HG02642 (cell line): Measurements from ENCODE around the gene IPPK.

Experiments used
- ATAC-seq: cut with Tn5 transposase; IDR thresholded peaks from one replicate; pipeline ENCODE4 v1.9.1; 2021; ENCODE audit warnings: mild to moderate bottlenecking; ENCODE audit not compliant: unreplicated experiment, poor library complexity

Gene IPPK

DNA sequence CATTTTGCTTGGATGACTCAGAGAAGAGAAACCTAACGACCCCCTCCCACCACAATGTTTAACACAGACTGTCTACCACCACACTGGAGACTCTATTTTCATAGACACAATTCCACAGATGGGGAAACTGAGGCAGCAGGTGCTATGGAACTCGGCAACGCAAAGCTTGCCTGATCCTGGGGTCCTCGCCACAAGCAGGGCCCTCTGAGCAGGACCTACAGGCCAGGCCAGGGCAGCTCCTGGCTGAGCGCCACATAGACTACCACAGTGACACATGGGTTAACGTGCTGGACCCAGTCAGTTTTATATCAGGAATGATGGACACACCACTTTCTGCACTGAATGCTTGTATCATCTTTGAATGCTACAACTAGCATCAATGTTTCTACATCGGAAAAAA, 11.8 kb downstream of the IPPK start:
- ATAC-seq, result no peak

GRCh38 chr9:92657296-92658094, 12.4 kb downstream of the IPPK start:
- ATAC-seq, result no peak

DNA sequence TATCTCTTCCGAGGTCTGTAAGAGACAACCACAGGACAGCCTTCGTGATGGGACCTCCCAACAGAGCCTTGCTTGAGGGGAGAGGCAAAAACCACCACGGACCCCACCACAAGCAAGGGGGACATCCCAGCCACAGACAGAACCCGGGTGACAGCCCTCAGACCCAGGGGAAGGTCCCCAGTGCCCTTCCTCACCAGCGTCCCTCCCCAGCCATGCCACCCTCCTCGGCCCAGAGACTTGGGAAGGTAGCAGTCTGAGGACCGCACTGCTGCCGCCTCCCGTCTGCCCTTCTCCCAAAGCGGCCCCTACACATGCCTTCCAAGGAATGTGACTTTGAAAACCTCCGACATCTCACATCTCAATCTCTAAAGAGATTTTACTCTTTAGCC, 13.4 kb downstream of the IPPK start:
- no peak for ATAC-seq

DNA sequence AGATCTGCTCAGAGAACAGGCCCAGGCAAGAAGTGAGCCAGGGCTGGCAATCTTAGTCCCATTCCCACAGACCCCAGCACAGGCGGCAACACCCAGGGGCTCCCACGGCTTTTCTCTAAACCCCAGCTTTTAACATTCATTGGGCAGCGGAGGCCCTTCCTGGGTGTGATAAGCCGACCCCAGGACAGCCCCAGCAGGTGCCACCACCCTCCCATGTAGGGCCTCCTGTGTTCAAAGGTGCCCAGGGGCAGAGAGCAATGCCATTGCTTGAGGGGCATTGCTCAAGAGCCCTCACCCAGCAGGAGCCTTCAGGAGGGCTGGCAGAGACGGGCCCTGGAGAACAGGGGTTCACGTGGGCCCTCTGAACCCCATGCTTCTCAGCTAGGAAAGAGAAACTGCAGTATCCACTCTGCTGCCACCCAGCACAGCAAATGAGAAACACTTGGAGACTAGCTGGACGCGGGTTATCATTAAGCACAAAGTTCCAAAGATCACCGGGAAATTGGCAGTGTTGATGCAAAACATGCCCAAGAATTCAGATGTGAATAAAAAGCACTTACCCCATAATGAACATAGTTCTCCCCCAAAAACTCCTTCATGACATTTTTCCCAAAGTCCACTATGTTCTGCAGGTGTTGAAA, 13.9 kb downstream of the IPPK start:
- ATAC-seq, result no peak

GRCh38 chr9:92655366-92655765, 14.6 kb downstream of the IPPK start:
- ATAC-seq, result no peak

GRCh38 chr9:92654481-92655301, 15.2 kb downstream of the IPPK start:
- ATAC-seq, result no peak

DNA sequence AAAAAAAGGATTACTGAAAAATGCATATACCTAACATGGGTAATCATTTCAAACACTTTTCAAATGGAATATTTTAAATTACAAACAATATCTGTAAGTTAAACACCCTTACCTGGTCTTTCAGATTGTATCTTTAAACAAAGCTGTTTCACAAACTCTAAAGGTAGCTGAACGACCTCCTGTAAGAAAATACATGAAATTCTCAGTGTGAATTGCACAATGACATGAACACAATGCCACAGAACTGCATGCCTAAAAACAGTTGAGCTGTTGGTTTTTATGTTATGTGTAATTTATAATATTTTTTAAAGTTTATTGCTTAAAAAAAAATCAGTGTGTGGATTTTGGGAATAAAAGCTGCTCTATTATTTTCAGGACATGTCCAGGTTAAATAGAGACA, 17.5 kb downstream of the IPPK start:
- ATAC-seq, result no peak

GRCh38 chr9:92650839-92651621, 18.9 kb downstream of the IPPK start:
- no peak for ATAC-seq

DNA sequence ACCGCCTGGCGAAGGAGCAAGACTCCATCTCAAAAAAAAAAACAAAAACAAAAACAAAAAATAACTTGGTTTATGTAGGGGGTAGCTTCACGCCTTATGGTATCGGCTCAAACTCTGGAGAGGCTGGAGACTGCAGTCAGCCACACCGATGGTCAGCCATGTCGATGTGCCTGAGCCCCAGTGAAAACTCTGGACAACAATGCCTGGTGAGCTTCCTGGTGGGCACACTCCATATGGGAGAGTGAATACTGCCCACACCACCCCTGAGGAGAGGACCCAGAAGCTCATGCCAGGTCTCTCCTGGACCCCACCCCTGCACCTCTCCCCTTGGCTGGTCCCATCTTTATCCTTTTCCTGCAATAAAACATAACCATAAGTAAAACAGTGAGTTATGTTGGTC, 19.6 kb downstream of the IPPK start:
- ATAC-seq, result no peak

- ATAC-seq, result no peak
Measured at GRCh38 chr9:92649007-92649406, 20.9 kb downstream of the IPPK start.

DNA sequence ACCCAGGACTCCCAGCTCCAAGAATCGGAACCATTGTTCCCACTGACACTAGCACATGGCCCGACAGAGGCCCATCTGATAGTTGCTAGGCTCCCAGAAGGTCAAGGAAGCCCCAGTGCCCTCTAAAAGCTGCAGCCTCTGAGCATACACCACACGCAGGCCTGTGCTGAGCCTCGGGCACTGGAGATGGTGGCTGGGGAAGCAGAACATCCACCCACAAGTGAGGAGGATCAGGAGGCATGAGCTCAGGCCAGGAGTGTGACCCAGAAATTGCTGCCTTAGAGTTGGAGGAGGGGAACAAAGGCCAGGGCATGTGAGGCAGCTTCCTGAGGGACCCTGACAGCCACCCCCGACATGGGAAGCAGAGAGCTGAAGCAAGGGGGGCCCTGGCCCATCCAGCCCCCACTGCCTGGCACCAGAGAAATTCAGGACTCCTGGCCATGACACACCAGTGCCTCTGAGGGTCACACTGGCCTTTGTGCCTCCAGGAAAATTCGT, 21.4 kb downstream of the IPPK start:
- ATAC-seq, result no peak

DNA sequence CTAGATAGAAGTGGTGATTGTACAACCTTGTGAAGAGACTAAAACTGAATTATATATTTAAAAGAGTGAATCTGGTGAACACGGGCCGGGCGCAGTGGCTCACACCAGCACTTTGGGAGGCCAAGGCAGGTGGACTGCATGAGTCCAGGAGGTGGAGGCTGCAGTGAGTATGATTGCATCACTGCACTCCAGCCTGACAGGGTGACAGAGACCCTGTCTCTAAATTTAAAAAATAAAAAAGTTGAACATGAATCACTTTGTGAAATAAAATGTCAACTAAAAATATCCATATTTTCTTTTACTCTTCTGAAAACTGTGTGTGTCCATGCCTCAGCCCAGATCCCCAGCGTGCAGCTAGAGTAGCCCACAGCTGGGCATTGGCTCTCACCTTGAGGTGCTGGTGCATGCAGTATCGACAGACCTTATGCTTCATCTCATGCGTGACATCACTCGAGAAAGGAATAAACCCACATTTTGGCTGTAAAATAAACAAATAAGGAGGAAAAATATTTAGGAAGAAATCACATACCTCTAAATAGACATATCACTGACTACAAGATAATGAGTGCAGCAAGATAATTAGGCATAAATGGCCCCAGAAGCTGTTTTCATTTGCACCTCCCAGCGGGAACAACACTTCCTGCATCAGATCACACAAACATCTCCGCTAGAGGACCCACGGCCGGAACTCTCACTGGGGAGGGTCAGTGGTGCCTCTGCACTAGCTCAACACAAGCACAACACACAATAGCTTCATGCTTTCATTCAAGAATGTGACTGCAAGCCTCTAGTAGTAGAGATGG, 22.1 kb downstream of the IPPK start:
- ATAC-seq, result no peak

DNA sequence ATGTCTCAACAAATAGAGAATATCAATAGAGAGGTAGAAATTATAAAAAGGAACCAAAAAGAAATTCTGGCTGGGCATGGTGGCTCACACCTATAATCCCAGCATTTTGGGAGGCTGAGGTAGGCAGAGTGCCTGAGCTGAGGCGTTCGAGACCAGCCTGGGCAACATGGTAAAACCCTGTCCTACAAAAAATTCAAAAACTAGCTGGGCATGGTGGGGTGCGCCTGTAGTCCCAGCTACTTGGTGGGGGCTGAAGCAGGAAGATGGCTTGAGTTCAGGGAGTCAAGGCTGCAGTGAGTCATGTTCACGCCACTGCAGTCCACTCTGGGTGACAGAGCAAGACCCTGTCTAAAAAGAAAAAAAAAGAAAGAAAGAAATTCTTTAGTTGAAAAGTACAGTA, 24.9 kb downstream of the IPPK start:
- ATAC-seq, result no peak

GRCh38 chr9:92644278-92644677, 25.7 kb downstream of the IPPK start:
- ATAC-seq, result no peak

- ATAC-seq, result no peak
Measured at GRCh38 chr9:92642564-92642963, 27.4 kb downstream of the IPPK start.

DNA sequence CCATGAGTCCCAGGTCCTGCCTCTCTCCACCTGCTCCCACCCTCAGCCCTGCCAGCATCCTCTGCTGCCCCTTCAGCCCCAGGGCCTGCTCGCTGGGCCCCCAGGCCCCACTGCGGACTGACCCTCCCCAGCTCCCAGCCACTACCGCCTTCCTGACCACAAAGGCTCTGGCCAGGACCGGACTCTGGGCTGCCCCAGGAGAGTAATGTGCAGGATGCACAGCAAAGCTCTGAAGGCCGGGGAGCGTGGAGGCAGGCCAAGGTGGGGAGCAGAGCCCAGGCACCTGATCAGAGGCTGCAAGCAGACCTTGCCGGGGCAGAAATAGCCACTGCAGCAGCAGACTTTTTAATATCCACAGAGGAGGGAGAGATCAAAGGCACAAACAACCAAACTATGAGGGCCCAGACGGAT, 27.9 kb downstream of the IPPK start:
- ATAC-seq, result no peak

DNA sequence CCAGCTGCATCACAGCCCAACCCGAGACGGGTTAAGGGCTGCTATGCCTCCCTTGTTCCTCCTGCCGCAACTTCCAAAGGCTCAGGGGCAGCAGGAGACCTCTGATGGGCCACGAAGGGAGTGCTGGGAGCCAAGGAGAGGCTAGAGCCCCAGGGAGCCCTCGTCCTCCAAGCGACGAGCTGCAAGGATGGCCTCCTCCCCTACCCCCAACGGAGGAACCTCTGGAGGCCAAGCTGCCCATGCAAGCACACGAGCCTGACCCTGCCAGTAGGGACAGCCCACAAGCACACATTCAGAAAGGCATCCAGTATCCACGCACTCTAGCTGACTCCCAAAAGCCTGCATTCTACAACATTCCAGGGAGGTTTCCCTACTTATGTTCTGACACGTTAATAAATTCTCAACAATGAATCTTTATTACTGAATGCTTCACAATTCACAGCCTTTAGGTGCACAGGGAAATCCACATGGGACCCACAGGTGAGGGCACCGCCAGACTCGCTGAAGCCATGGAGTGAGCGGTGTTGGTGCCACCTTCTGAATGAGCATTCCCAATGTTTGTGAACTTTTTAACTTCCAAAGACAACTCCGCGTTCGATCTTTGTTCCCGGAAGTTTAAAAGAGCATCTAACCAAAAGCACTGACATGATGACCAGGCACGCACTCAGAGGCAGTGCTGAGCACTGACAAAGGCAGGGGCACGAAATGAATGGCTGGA, 28.7 kb downstream of the IPPK start:
- no peak for ATAC-seq

DNA sequence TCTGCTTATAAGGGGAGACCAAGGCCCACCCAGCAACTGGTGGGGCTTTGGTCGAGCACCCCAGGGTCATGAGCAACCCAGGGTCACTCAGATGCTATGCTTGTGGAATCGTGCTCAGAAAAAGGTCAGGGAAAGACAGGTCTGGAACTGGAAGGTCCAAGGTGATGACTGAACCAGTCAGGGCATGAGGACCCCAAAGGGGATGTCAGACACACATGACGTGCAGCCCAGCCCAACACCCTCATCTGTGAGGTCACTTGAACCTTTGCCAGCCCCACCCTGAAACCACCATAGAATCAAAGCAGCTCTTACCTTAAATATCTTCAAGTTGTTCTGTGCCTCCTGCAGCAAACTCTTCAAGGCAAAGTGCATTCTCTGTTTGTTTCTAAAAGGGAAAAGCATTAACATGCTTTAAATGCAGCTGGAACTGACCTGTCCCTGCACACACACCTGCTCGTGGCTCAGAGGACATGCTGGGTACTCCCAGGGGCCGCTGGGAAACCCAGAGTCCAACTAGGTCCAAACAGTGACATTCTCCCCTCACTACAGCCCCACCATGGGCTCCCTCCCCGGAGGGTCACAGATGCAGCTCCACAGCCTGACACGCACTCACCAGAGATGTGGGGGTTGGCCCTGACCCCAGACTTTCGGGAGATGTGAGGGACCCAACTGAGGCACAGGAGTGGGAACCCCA, 29.4 kb downstream of the IPPK start:
- ATAC-seq, result no peak
